ENCODE data around the gene TAF15. TPM values are rescaled to one million over a fixed set of nuclear protein-coding genes. Genes with fewer than 3 reads are reported as not detected.

The TAF15 gene
- total and polyA plus RNA-seq, 2 donors (not counting 1 experiment from before 2014, with no cell fraction given): 51.0 to 246 TPM

DNA sequence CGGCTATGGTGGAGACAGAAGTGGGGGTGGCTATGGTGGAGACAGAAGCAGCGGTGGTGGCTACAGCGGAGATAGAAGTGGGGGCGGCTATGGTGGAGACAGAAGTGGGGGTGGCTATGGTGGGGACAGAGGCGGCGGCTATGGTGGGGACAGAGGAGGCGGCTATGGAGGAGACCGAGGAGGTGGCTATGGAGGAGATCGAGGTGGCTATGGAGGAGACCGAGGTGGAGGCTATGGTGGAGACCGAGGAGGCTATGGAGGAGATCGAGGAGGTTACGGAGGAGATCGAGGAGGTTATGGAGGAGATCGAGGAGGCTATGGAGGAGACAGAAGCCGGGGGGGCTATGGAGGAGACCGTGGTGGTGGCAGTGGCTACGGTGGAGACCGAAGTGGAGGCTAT lies 35.3 kb downstream of the TAF15 start:
- Histone ChIP-seq H3K36me3 (replicated peaks in 1 of 2; ENCODE audit: control extremely low read depth in 1 of 2, control insufficient read depth in 1 of 2, extremely low read depth in 1 of 2, insufficient read depth in 2 of 2, low read length in 1 of 2) (peaks cover 2 to 80% of the 10 kb centered on the region in 2 experiments), H4K20me1 (ENCODE audit: control insufficient read depth, insufficient read depth, low read length, poor library complexity, severe bottlenecking) (peaks cover 19% of the 10 kb centered on the region), H3K27me3 (replicated peaks in 1 of 4; ENCODE audit: control extremely low read depth in 1 of 4, control insufficient read depth in 3 of 4, insufficient read depth in 4 of 4, low read length in 3 of 4) (no peaks in the 10 kb centered on the region), H3K4me3 (ENCODE audit: control extremely low read depth in 1 of 5, extremely low read depth in 1 of 5, insufficient read depth in 1 of 5, low read depth in 2 of 5, low read length in 4 of 5) (no peak overlapping the region), H3K4me1 (ENCODE audit: control insufficient read depth in 2 of 2, insufficient read depth in 2 of 2, low read length in 2 of 2) (no peaks in the 10 kb centered on the region), H2AFZ (ENCODE audit: insufficient read depth, low read depth, low read length, poor library complexity, severe bottlenecking) (no peak overlapping the region), H3K79me2 (ENCODE audit: control insufficient read depth, insufficient read depth, low read length) (no peaks in the 10 kb centered on the region), H3K9me3 (ENCODE audit: control extremely low read depth in 1 of 3, control insufficient read depth in 2 of 3, insufficient read depth in 1 of 3, low read length in 2 of 3) (no peaks in the 10 kb centered on the region), H3K27ac (ENCODE audit: low read length in 2 of 2) (no peak overlapping the region), H3K4me2 (replicated peaks; ENCODE audit: low read depth, low read length, poor library complexity, severe bottlenecking) (no peak overlapping the region), H3K9ac (ENCODE audit: low read length) (no peak overlapping the region)
- H3K9me3 Mint-ChIP-seq (ENCODE audit: insufficient read depth): no peaks in the 10 kb centered on the region
- CTCF ChIA-PET: no interaction called here
- no peaks in the 10 kb centered on the region for H3K27me3 Mint-ChIP-seq
- DNase-seq (no peak), ATAC-seq (ENCODE audit: low read depth) (no peak)
- TF ChIP-seq EZH2 (IDR thresholded peaks at IDR 0.05; ENCODE audit: borderline replicate concordance, insufficient read depth, low read depth, low read length, poor library complexity, severe bottlenecking): no peak
- TF ChIP-seq, protein P1, sequence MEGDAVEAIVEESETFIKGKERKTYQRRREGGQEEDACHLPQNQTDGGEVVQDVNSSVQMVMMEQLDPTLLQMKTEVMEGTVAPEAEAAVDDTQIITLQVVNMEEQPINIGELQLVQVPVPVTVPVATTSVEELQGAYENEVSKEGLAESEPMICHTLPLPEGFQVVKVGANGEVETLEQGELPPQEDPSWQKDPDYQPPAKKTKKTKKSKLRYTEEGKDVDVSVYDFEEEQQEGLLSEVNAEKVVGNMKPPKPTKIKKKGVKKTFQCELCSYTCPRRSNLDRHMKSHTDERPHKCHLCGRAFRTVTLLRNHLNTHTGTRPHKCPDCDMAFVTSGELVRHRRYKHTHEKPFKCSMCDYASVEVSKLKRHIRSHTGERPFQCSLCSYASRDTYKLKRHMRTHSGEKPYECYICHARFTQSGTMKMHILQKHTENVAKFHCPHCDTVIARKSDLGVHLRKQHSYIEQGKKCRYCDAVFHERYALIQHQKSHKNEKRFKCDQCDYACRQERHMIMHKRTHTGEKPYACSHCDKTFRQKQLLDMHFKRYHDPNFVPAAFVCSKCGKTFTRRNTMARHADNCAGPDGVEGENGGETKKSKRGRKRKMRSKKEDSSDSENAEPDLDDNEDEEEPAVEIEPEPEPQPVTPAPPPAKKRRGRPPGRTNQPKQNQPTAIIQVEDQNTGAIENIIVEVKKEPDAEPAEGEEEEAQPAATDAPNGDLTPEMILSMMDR (IDR thresholded peaks at IDR 0.05): no peak
- intact Hi-C loops (cut with micrococcal nuclease): no loop called here
- POLR2A ChIA-PET: no interaction called here
- no peak overlapping the region for H3K4me3 Mint-ChIP-seq
- H3K27ac Mint-ChIP-seq: no peak overlapping the region
- 98% methylated on average over 19 of the region's 19 CpGs for WGBS (ENCODE audit: insufficient coverage)
- no peaks in the 10 kb centered on the region for H3K4me1 Mint-ChIP-seq

DNA sequence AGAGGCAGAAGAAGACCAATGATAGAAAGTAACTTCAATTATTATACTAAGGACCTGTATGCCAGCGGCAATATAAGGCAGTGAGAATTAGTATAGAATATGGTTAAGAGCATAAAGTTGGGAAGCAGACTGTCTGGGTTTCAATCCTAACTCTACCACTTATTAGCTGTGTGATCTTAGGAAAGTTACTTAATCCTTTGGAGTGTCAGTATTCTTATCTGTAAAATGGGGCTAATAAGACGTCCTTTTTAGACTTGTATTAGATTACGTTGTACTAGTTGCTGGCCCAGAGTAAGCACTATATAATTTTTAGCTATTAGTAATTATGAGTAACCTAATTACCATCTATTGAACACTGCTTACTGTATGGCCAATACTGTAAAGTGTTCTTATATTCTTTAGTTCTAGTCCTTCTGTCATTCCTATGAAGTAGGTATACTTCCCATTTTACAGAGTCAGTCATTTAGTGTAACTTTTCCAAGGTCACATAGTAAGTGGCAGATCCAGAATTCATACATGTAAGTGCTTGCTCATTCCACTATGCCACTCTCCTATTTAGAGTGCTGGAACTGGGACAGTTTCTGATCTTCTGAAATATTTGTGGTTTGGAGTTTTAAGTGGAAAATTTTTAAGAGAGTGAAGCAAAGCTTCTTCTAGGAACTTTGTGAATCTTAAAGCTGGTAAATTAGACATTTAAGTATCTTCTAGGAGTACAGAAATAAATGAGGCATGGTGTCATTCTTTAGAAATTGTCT lies 36.9 kb downstream of the TAF15 start:
- H4K20me1 ChIP-seq (ENCODE audit: control insufficient read depth, insufficient read depth, low read length, poor library complexity, severe bottlenecking): peaks cover 19% of the 10 kb centered on the region
- H3K9ac ChIP-seq (ENCODE audit: low read length): no peak overlapping the region
- H2AFZ ChIP-seq (ENCODE audit: insufficient read depth, low read depth, low read length, poor library complexity, severe bottlenecking): no peak overlapping the region
- no CpG with 5 or more reads among the region's 3 CpGs for WGBS (ENCODE audit: insufficient coverage)
- Mint-ChIP-seq H3K27ac (no peak overlapping the region), H3K9me3 (ENCODE audit: insufficient read depth) (no peaks in the 10 kb centered on the region), H3K4me1 (no peaks in the 10 kb centered on the region), H3K27me3 (no peaks in the 10 kb centered on the region), H3K4me3 (no peak overlapping the region)
- POLR2A ChIA-PET: no interaction called here
- no peak overlapping the region for H3K27ac ChIP-seq (ENCODE audit: low read length in 2 of 2)
- no peaks in the 10 kb centered on the region for H3K27me3 ChIP-seq (replicated peaks in 1 of 4; ENCODE audit: control extremely low read depth in 1 of 4, control insufficient read depth in 3 of 4, insufficient read depth in 4 of 4, low read length in 3 of 4)
- DNase-seq (no peak), ATAC-seq (ENCODE audit: low read depth) (no peak)
- no peaks in the 10 kb centered on the region for H3K4me1 ChIP-seq (ENCODE audit: control insufficient read depth in 2 of 2, insufficient read depth in 2 of 2, low read length in 2 of 2)
- TF ChIP-seq, protein P1 (IDR thresholded peaks at IDR 0.05): no peak
- no peak for TF ChIP-seq EZH2 (IDR thresholded peaks at IDR 0.05; ENCODE audit: borderline replicate concordance, insufficient read depth, low read depth, low read length, poor library complexity, severe bottlenecking)
- H3K9me3 ChIP-seq (ENCODE audit: control extremely low read depth in 1 of 3, control insufficient read depth in 2 of 3, insufficient read depth in 1 of 3, low read length in 2 of 3): no peaks in the 10 kb centered on the region
- intact Hi-C loops (cut with micrococcal nuclease): no loop called here
- H3K79me2 ChIP-seq (ENCODE audit: control insufficient read depth, insufficient read depth, low read length): no peaks in the 10 kb centered on the region
- H3K4me2 ChIP-seq (replicated peaks; ENCODE audit: low read depth, low read length, poor library complexity, severe bottlenecking): no peak overlapping the region
- CTCF ChIA-PET: interaction anchor here (1.0 to 2.5 kb wide), 2 partner anchors 38 to 82 kb away, joined by 3 to 5 read pairs; no protein-coding TSS in a partner anchor
- H3K4me3 ChIP-seq (ENCODE audit: control extremely low read depth in 1 of 5, extremely low read depth in 1 of 5, insufficient read depth in 1 of 5, low read depth in 2 of 5, low read length in 4 of 5): no peak overlapping the region
- H3K36me3 ChIP-seq (replicated peaks in 1 of 2; ENCODE audit: control extremely low read depth in 1 of 2, control insufficient read depth in 1 of 2, extremely low read depth in 1 of 2, insufficient read depth in 2 of 2, low read length in 1 of 2): peaks cover 0 to 70% of the 10 kb centered on the region in 2 experiments

Data from B cell (primary cell).